NCI-H82 (cell line): Measurements from ENCODE around the gene FPGS.
A peak's percentile ranks its signal among the peaks of the same experiment; 100 is the strongest.
"Not testable (repeated sequence)": the region's sequence is repeated elsewhere in the genome, so short reads cannot be mapped to it uniquely, and the experiment has no call there.

ENCODE experiments used
- DNase-seq: peaks from one replicate; lab custom pipeline; 2025; lab: John Stamatoyannopoulos, UW

The FPGS gene

DNA sequence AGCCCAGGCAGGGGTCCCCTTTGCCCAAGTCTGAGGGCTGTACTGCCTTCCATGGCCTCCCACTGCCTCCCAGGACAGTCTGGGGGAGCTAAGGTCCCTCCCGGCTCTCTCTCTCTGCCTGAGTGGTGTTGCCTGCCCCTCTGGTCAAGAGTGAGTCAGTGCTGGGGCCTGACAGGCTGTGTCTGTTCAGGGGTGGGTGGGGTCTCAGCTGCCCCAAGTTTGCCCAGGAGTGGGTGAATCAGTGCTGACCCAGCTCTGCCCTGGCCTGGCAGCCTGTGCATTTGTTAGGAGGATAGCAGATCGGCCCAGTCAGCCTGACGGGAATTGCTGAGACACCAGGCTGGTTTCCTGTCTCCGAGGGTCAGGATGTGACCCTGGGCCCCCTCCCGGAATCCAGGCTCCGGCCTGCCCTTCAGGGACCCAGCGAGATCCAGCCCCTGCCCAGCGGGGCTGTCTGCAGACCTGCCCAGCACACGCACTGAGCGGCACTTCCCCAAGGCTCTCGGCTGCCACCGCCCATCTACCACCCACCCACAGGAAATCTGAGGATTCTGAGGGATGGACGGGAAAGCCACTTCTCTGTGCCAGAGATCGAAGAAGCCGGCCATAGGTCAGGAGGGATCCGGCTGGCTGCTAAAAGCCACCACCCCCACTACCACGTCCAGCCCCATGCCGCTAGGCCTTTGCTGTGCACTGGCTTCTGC is 35.8 kb downstream of the FPGS start:
- no peak for DNase-seq

DNA sequence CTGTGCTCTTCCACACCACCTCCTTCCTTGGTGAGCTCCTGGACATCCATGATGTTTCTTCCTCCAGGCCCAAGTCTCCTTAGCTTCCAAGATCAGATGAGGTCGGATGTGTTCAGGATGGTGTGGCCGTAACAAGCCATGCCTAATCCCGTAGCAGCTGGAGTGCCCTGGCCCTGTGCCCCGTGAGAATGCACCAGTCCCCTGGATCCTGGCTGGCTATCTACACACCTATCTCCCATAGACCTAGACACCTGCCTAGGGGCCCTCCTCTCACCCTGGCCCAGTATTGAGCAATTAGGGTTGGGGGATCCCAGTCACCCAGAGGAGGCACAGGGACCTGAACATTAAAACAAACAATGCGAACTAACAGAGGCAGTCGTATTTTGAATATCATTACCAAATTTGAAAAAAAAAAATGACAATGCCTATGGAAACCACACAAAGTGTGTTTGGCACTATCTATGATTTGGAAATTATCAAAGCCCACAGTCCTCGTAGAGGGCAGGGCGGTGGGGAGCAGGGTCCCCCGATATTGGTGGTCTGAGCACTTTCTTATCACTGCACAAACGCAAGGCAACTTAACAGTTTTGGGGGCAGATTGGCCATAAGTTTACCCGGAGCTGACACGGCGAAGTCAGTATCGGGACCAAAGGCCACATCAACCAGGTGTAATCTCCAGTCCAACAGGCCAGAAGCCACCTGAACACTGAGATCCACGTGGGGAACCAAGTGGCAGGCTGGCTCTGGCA is 38.6 kb downstream of the FPGS start:
- no peak for DNase-seq

- no peak for DNase-seq
Measured at GRCh38 chr9:127844821-127845359, 42.2 kb downstream of the FPGS start.

GRCh38 chr9:127845619-127846018 is 42.9 kb downstream of the FPGS start:
- not testable (repeated sequence) for DNase-seq

DNA sequence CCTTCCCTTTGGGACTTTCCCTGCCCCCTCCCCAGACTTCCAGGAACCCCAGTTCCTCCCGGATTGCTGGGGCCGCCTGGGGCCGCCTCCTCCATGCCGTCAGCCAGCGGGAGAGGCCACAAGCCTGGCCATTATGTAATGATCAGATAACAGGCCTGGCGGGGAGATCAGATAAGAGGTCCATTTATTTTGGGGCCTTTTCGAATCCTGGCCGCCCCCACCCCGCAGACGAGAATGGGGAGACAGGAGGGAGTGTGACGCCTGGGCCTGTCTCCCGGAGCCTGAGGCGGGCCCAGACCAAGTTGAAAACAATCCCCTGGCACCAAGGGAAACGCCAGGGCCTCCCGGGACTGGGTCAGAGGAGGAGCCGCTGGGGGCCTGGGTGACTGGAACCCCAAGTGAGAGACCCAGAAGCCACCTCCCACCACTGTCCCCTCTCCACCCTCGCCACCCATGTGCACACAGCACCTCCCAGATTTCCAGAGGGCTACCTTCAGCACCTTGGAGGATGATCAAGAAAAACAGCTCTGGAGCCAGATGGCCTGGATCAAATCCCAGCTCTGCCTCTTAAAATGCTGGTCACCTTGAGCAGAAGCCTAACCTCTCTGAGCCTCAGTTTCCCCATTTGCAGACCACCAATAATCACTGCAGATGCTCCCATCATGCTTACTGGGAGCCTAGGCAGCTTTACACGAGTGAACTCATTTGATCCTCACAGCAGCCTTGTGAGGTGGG is 43.9 kb downstream of the FPGS start:
- no peak for DNase-seq

DNA sequence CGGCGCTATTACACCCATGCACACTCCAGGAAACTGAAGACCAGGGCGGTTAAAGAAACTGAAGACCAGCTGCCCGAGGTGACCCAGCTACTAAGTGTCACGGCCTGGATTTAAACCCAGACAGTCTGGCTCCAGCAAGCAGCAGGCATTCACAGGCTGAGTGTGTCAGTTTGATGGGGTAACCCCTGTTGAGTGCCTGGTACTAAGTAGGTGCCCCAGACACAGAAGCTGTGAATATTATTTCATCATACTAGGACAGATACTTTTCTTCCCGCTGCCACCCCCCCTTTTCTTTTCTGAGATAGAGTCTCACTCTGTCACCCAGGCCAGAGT is 44.5 kb downstream of the FPGS start:
- DNase-seq: peak; percentile 65

GRCh38 chr9:127847833-127848755 is 45.4 kb downstream of the FPGS start:
- DNase-seq: no peak

- DNase-seq: no peak
Measured at GRCh38 chr9:127848756-127849504, 46.2 kb downstream of the FPGS start.

DNA sequence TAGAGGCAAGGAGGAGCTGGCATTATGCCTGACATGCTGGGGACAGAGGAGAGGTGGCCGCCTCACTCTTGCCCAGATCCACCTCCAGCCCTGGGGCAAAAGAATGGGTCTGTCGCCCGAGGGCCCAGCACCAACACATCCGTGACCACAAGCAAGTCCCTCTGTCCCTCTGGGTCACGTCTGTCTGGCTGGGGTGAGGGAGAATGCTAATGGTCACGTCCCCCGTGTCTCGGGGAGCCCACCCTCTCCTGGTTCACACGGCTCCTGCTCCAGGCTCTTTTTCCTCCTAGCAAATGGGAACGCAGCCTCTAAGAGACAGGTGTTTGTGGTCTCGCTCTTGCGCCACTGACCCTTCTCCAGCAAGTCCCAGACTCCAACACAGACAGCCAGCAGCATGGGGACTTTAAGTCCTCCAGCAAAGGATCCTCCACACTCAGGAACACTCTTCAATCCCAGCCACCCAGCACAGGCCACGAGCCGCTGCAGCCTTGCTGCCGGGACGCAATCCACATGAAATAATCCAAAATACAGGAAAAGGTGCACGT is 47.7 kb downstream of the FPGS start:
- no peak for DNase-seq

- DNase-seq: no peak
Measured at GRCh38 chr9:127852829-127853228, 50.1 kb downstream of the FPGS start.

- no peak for DNase-seq
Measured at GRCh38 chr9:127853312-127854183, 50.9 kb downstream of the FPGS start.

DNA sequence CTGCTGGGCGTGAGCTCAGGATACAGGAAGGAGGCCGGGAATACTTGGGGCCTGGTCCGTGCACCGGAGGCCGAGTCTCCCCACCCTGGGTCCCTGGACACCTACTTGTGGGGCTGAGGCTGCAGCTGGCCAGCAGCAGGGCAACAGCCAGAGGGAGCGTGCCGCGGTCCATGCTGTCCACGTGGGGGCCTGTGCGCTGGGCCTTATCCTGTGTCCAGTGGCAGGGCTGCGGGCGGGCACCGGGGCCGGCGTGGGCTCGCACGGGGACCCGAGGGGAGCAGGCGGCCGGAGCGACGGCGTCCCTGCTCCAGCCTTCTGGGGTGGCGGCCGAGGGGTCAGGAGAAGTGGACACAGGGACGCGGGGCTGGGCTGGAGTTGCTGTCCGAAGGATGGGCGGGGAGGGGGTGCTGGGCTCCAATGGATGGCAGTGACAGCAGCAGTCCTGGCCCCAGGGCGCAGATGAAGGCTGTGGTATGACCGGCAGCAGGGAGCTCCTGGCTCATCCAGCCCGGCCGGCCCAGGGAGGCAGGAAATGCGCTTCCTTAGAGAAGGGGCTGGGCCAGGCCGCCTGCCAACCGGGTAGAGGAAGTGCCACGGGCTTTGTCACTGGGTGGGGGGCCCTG is 51.6 kb downstream of the FPGS start, which contains the start of gene ENG:
TSS of gene ENG (minus strand) at position 475 of the 623 bp plus-strand sequence. CDS start at position 172, 303 bp downstream.
- DNase-seq: no peak

DNA sequence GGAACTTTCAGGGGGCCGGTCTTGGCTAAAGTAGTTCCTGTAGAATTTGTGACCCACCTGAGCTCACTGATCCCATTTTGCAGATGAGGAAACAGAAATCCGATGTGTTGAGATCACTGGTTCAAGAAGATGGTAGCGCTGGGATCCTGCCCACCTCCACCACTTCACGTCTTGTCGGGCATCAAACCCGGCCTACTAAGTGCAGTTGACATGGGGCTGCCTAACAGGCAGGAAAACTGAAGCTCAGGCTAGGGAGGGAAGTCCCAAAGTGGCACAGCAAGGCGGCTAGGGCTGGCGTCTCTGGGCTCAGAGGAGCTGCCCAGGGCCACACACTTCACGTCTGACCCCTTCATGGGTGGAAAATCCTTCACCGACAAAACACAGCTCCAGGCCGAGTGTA is 52.3 kb downstream of the FPGS start:
- DNase-seq: no peak

GRCh38 chr9:127855522-127855921 is 52.8 kb downstream of the FPGS start:
- no peak for DNase-seq

- no peak for DNase-seq
Measured at GRCh38 chr9:127856094-127856728, 53.5 kb downstream of the FPGS start.

DNA sequence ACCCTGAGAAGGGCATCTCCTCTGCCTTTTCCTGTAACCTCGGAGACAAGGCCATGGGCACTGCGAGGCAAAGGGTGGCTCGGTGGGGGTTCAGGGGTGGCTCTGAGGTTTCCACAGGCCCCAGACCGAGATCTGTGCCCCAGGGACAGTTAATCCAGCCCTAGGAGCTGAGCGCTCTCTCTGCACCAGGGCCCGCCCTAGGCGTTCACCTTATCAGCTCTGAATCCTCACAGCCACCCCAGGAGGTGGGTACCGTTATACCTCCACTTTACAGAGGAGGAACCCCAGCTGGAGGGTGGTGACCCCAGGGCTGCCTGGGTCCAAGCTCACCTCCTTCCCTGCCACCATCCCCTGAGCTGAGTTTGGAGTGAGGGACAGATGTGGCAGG is 54.0 kb downstream of the FPGS start:
- no peak for DNase-seq

DNA sequence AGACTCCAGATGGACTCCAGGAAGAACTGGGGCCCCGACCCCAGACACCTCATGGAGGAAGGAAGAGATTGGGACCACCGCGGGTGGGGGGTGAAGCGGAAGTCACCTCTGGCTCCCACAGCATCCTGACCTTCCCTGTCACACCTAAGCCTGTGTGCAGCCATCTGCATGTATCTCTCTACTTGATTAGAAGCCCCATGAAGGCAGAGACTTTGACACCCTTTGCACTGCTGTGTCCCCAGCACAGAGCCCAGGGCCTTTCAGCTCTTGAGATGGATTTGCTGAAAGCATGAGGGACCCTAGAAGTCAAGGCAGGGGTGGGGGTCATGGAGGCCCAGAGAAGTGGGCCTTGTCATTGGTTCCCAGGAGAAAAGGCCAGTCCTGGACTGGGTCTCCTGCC is 54.6 kb downstream of the FPGS start:
- DNase-seq: no peak

DNA sequence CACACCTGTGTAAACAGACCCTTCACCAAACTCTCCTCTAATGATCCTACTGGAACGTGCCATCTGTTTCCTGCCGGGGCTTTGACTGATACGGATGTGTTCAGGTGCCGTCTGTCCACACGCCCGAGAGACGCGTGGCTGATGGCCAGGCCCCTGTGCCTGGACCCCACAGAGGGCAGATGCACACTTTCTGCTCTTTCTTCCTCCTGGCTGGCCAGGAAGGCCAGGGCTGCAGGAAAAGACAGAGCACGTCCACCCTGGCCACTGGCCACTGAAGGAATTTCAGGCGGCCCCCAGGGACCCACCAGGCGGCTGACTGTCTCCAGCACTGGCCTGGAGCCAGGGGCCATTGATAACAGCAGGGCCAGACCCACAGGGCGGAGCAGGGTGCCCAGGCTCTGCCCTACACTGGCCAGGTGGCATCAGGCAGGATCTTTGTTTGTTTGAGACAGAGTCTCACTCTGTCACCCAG is 55.4 kb downstream of the FPGS start:
- peak; percentile 86 for DNase-seq
